GOT3 (cell line): ENCODE data around the gene DOCK9.

Source experiments
- DNase-seq: peaks from one replicate; lab custom pipeline; 2025; ENCODE audit warnings: mixed read lengths; lab: John Stamatoyannopoulos, UW

The DOCK9 gene

GRCh38 chr13:98795220-98795619 lies 182.6 kb downstream of the DOCK9 start:
- no peak for DNase-seq

GRCh38 chr13:98794498-98794897 lies 183.4 kb downstream of the DOCK9 start:
- no peak for DNase-seq

- no peak for DNase-seq
These were observed 184.9 kb downstream of the DOCK9 start for GRCh38 chr13:98792785-98793495.

- no peak for DNase-seq
These were observed 185.5 kb downstream of the DOCK9 start for GRCh38 chr13:98792321-98792720.

- no peak for DNase-seq
These were observed 186.3 kb downstream of the DOCK9 start for GRCh38 chr13:98791611-98792010.

GRCh38 chr13:98787996-98788395 lies 189.9 kb downstream of the DOCK9 start:
- DNase-seq: no peak

- no peak for DNase-seq
These were observed 190.7 kb downstream of the DOCK9 start for GRCh38 chr13:98787173-98787572.

GRCh38 chr13:98786023-98786422 lies 191.8 kb downstream of the DOCK9 start:
- DNase-seq: no peak

- DNase-seq: no peak
These were observed 192.5 kb downstream of the DOCK9 start for GRCh38 chr13:98785405-98785804.

- no peak for DNase-seq
These were observed 193.2 kb downstream of the DOCK9 start for GRCh38 chr13:98784666-98785065.

- no peak for DNase-seq
These were observed 193.9 kb downstream of the DOCK9 start for GRCh38 chr13:98783856-98784478.

GRCh38 chr13:98782654-98783053 lies 195.2 kb downstream of the DOCK9 start:
- DNase-seq: no peak

GRCh38 chr13:98781905-98782304 lies 196.0 kb downstream of the DOCK9 start:
- no peak for DNase-seq

GRCh38 chr13:98781470-98781869 lies 196.4 kb downstream of the DOCK9 start:
- DNase-seq: no peak

GRCh38 chr13:98781045-98781444 lies 196.8 kb downstream of the DOCK9 start:
- no peak for DNase-seq

- DNase-seq: no peak
These were observed 197.4 kb downstream of the DOCK9 start for GRCh38 chr13:98780451-98780850.

- DNase-seq: no peak
These were observed 198.2 kb downstream of the DOCK9 start for GRCh38 chr13:98779695-98780094.

- DNase-seq: no peak
These were observed 199.1 kb downstream of the DOCK9 start for GRCh38 chr13:98778749-98779148.

- DNase-seq: no peak
These were observed 201.2 kb downstream of the DOCK9 start for GRCh38 chr13:98776644-98777043.

GRCh38 chr13:98775844-98776598 lies 201.8 kb downstream of the DOCK9 start:
- no peak for DNase-seq

- no peak for DNase-seq
These were observed 202.5 kb downstream of the DOCK9 start for GRCh38 chr13:98775386-98775785.

- no peak for DNase-seq
These were observed 203.1 kb downstream of the DOCK9 start for GRCh38 chr13:98774776-98775175.

- DNase-seq: no peak
These were observed 203.9 kb downstream of the DOCK9 start for GRCh38 chr13:98773921-98774320.
